ENCODE data around the gene AXIN2.
"Not testable (repeated sequence)": the region's sequence is repeated elsewhere in the genome, so short reads cannot be mapped to it uniquely, and the experiment has no call there.

DNA sequence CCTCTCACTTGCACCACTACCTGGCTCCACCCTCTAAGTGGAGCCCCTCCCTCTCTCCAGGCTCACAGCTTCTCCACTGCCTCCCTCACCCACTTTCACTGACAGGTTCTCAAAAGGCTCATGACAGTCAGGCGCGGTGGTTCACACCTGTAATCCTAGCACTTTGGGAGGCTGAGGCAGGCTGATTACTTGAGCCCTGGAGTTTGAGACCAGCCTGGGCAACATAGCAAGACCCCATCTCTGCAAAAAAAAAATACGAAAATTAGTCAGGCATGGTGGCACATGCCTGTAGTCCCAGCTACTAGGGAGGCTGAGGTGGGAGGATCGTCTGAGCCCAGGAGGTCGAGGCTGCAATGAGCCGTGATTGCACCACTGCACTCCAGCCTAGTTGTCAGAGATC lies 56.8 kb downstream of the AXIN2 start:
- TF ChIP-seq POLR2A, POLR2AphosphoS5, EP300 (IDR thresholded peaks at IDR 0.05): not testable (repeated sequence)
- TF ChIP-seq, protein P1, sequence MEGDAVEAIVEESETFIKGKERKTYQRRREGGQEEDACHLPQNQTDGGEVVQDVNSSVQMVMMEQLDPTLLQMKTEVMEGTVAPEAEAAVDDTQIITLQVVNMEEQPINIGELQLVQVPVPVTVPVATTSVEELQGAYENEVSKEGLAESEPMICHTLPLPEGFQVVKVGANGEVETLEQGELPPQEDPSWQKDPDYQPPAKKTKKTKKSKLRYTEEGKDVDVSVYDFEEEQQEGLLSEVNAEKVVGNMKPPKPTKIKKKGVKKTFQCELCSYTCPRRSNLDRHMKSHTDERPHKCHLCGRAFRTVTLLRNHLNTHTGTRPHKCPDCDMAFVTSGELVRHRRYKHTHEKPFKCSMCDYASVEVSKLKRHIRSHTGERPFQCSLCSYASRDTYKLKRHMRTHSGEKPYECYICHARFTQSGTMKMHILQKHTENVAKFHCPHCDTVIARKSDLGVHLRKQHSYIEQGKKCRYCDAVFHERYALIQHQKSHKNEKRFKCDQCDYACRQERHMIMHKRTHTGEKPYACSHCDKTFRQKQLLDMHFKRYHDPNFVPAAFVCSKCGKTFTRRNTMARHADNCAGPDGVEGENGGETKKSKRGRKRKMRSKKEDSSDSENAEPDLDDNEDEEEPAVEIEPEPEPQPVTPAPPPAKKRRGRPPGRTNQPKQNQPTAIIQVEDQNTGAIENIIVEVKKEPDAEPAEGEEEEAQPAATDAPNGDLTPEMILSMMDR (IDR thresholded peaks at IDR 0.05) = not testable (repeated sequence)

All from sigmoid colon (tissue), 4 donors.